K562 (cell line): ENCODE measurements around the gene SH3BGRL3.

Experiments used
- CEBPB ChIP-seq: fragments of 450-650 bp; IDR thresholded peaks from 2 replicates; pipeline ENCODE4 v1.6.1; 2016; ENCODE audit warnings: missing genetic modification characterization, missing compliant biosample characterization
- GABPA ChIP-seq: fragments of 200-800 bp; sonication (Bioruptor generic); conservative IDR thresholded peaks from 2 replicates; pipeline ENCODE4 v1.6.1; 2016; ENCODE audit warnings: low read depth, missing genetic modification characterization, missing compliant biosample characterization
- POLR2A ChIP-seq: fragments of 450-650 bp; conservative IDR thresholded peaks from 2 replicates; pipeline ENCODE4 v1.6.1; 2016
- POLR2AphosphoS5 ChIP-seq: IDR thresholded peaks from 2 replicates; pipeline ENCODE4 v1.6.1; 2011; ENCODE audit warnings: mild to moderate bottlenecking, low read depth, low read length, moderate library complexity; ENCODE audit not compliant: control insufficient read depth, insufficient read depth

GRCh38 chr1:26318338-26319064, 38.6 kb downstream of the SH3BGRL3 start:
- TF ChIP-seq GABPA (tag): no peak
- TF ChIP-seq POLR2A: no peak
- TF ChIP-seq POLR2AphosphoS5: no peak
- TF ChIP-seq CEBPB (tag): no peak
